ENCODE measurements around the gene SLIT1. TPM values are rescaled to one million over a fixed set of nuclear protein-coding genes. Genes with fewer than 3 reads are reported as not detected.

The SLIT1 gene
- total RNA-seq: under 0.01 TPM in 1 of 2 replicates, not detected in the other

- no peak for DNase-seq
Measured at GRCh38 chr10:97185326-97186058, at the start of gene SLIT1. SLIT1 (minus strand) TSS chr10:97185959; CDS start chr10:97185674, 285 bp downstream.

- DNase-seq: no peak
Measured at GRCh38 chr10:97235353-97235752, 49.6 kb upstream of the SLIT1 start.

- peak; percentile 69 for DNase-seq
Measured at GRCh38 chr10:97234400-97234799, 48.6 kb upstream of the SLIT1 start.

GRCh38 chr10:97230146-97230545 lies 44.4 kb upstream of the SLIT1 start:
- DNase-seq: no peak

GRCh38 chr10:97229322-97230015 lies 43.7 kb upstream of the SLIT1 start:
- no peak for DNase-seq

- no peak for DNase-seq
Measured at GRCh38 chr10:97228775-97229157, 43.0 kb upstream of the SLIT1 start.

GRCh38 chr10:97228130-97228774 lies 42.5 kb upstream of the SLIT1 start:
- DNase-seq: no peak

- no peak for DNase-seq
Measured at GRCh38 chr10:97226398-97226797, 40.6 kb upstream of the SLIT1 start.

GRCh38 chr10:97224483-97225435 lies 39.0 kb upstream of the SLIT1 start:
- no peak for DNase-seq

GRCh38 chr10:97222326-97222961 lies 36.7 kb upstream of the SLIT1 start:
- DNase-seq: no peak

GRCh38 chr10:97220355-97220754 lies 34.6 kb upstream of the SLIT1 start:
- no peak for DNase-seq

- no peak for DNase-seq
Measured at GRCh38 chr10:97217299-97217698, 31.5 kb upstream of the SLIT1 start.

- no peak for DNase-seq
Measured at GRCh38 chr10:97215619-97216260, 30.0 kb upstream of the SLIT1 start.

- DNase-seq: no peak
Measured at GRCh38 chr10:97213431-97213830, 27.7 kb upstream of the SLIT1 start.

GRCh38 chr10:97211229-97211628 lies 25.5 kb upstream of the SLIT1 start:
- no peak for DNase-seq

- DNase-seq: peak; percentile 90
Measured at GRCh38 chr10:97210543-97210960, 24.8 kb upstream of the SLIT1 start.

GRCh38 chr10:97207756-97208346 lies 22.1 kb upstream of the SLIT1 start:
- no peak for DNase-seq

- DNase-seq: no peak
Measured at GRCh38 chr10:97207131-97207530, 21.4 kb upstream of the SLIT1 start.

GRCh38 chr10:97204826-97205679 lies 19.3 kb upstream of the SLIT1 start:
- DNase-seq: no peak

- no peak for DNase-seq
Measured at GRCh38 chr10:97203220-97203619, 17.5 kb upstream of the SLIT1 start.
